Tibial nerve (tissue), 4 donors: ENCODE measurements around the gene RNF167.

Experiments used
- EP300 ChIP-seq, 2 donors: sonication (generic); formaldehyde crosslinking; IDR thresholded peaks; one replicate each; pipeline ENCODE4 v1.6.1; 2017; ENCODE audit warnings: antibody characterized with exemption in 2 of 2, mild to moderate bottlenecking in 1 of 2
- TF ChIP-seq, protein P1 (sequence below), 5 experiments: fragments of 200-600 bp in 3 of 5; fragments of 450-650 bp in 2 of 5; sonication (generic) in 3 of 5; IDR thresholded peaks; one replicate each; pipeline ENCODE4 v1.5.1; 2016 to 2019; ENCODE audit warnings: antibody characterized with exemption in 5 of 5, mild to moderate bottlenecking in 3 of 5, moderate library complexity in 2 of 5

DNA sequence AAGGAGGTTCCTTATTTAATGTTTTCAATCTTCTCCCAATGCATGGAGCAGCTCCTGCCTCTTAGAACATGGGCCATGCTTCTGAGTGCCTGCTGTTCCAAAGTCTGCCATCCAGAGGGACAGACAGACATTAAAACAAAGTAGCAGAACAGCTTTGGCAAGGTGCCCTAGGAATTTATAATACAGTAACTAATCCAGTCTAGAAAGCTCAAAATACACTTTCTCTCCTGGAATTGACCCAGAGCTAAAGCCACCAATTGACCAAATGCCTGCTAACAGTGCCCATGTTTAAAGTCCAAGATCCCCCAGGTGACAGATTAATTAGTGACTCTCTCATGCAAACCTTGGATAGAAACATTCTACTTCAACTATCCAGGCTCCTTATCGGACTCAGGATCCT lies 26.1 kb upstream of the RNF167 start:
- TF ChIP-seq, protein P1, sequence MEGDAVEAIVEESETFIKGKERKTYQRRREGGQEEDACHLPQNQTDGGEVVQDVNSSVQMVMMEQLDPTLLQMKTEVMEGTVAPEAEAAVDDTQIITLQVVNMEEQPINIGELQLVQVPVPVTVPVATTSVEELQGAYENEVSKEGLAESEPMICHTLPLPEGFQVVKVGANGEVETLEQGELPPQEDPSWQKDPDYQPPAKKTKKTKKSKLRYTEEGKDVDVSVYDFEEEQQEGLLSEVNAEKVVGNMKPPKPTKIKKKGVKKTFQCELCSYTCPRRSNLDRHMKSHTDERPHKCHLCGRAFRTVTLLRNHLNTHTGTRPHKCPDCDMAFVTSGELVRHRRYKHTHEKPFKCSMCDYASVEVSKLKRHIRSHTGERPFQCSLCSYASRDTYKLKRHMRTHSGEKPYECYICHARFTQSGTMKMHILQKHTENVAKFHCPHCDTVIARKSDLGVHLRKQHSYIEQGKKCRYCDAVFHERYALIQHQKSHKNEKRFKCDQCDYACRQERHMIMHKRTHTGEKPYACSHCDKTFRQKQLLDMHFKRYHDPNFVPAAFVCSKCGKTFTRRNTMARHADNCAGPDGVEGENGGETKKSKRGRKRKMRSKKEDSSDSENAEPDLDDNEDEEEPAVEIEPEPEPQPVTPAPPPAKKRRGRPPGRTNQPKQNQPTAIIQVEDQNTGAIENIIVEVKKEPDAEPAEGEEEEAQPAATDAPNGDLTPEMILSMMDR (IDR thresholded peaks at IDR 0.05): no peak
- no peak for TF ChIP-seq EP300 (IDR thresholded peaks at IDR 0.05)
